Calu3 (cell line): ENCODE results near the gene WWOX. TPM values are rescaled to one million over a fixed set of nuclear protein-coding genes. Genes with fewer than 3 reads are reported as not detected.

Experiments
- BruUV-seq: library from RNA; stranded (reverse); fragments of 400-500 nt; replicated peaks from 2 replicates; lab custom pipeline; 2021; lab: Mats Ljungman, UMichigan
- CTCF ChIA-PET: fragments of 300-600 bp; sonication (Branson Sonifier 250); formaldehyde crosslinking; loops from one replicate; lab custom pipeline; 2022; ENCODE audit warnings: antibody characterized with exemption; lab: Charles Lee
- DNase-seq: peaks from one replicate; pipeline ENCODE4 v3.0.0; 2022
- H3K27ac Mint-ChIP-seq: one replicate; pipeline ENCODE4 v1.8.0; 2022; ENCODE audit warnings: mixed read lengths; ENCODE audit not compliant: unreplicated experiment
- H3K27me3 Mint-ChIP-seq: one replicate; pipeline ENCODE4 v1.8.0; 2022; ENCODE audit warnings: mixed read lengths; ENCODE audit not compliant: unreplicated experiment
- H3K36me3 Mint-ChIP-seq: one replicate; pipeline ENCODE4 v1.8.0; 2022; ENCODE audit warnings: mild to moderate bottlenecking, moderate library complexity, mixed read lengths; ENCODE audit not compliant: insufficient read depth, unreplicated experiment
- H3K4me1 Mint-ChIP-seq: one replicate; pipeline ENCODE4 v1.8.0; 2022; ENCODE audit warnings: mild to moderate bottlenecking, low read depth, mixed read lengths; ENCODE audit not compliant: unreplicated experiment
- H3K4me3 Mint-ChIP-seq: one replicate; pipeline ENCODE4 v1.8.0; 2022; ENCODE audit warnings: mild to moderate bottlenecking, low read depth, moderate library complexity, mixed read lengths; ENCODE audit not compliant: unreplicated experiment
- H3K9me3 Mint-ChIP-seq: one replicate; pipeline ENCODE4 v1.8.0; 2022; ENCODE audit warnings: low read depth, mixed read lengths; ENCODE audit not compliant: unreplicated experiment
- intact Hi-C: fragments of 100-400 bp; cut with micrococcal nuclease; formaldehyde crosslinking; loops from one replicate; pipeline ENCODE4 v1.10.0; 2022; ENCODE audit not compliant: unreplicated experiment
- total RNA-seq: library from RNA; stranded (reverse); gene quantifications from 2 replicates; pipeline ENCODE4 v1.2.3, GENCODE V29; 2022
- TF ChIP-seq, protein P1 (sequence below): fragments of 200-600 bp; IDR thresholded peaks from one replicate; pipeline ENCODE4 v1.8.0; 2022; ENCODE audit warnings: antibody characterized with exemption; ENCODE audit not compliant: unreplicated experiment

The WWOX gene
- total RNA-seq, 1 experiment from 2014 or later: 33.5 TPM

DNA sequence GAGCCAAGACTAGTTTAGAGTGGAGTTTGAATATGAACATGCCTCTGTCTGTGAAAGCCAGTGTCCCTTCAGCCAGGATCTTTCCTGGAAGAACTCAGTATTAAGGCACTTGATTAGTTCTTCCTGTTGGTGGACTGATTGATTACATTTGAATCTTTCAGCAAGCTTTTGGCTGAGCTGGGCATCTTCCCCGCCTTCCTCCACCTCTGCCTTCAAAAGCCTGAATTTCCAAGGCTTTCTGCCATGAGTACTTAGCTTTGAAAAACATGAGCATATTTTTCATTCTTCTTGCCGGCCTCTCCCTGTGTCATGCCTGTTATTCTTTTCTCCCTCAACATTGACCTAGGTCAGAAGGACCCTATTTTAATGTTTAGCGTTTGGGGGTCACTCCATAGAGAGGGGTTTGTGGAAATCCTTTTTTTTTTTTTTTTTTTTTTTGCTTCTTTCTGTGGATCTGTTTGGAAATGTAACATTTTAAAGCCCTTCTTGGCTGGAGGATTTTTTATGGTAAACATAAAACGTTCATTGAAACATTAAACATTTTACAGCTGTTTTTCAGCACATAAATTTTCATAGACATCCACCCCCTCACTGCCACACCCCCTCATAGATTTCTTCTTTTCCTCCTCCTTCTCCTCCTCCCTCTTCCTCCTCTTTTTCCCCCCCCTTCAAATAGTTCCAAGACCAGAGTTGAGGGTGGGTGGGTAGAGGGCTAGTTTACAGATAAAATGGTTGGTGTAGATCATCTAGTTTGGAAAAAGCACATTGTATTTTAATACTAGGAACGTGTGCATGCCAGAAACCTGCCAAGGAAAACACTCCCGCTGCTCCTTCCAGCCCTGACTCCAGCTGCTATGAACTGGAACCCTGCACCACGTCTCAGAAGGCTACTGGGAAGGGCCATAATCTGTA is 645.9 kb downstream of the WWOX start:
- Mint-ChIP-seq H3K27ac (no peak overlapping the region), H3K36me3 (no peaks in the 10 kb centered on the region), H3K9me3 (peaks cover 24% of the 10 kb centered on the region), H3K4me1 (no peaks in the 10 kb centered on the region), H3K27me3 (no peaks in the 10 kb centered on the region), H3K4me3 (no peak overlapping the region)
- CTCF ChIA-PET: no interaction called here
- intact Hi-C loops: no loop called here
- DNase-seq: no peak
- BruUV-seq: no TSS peak
- TF ChIP-seq, protein P1, sequence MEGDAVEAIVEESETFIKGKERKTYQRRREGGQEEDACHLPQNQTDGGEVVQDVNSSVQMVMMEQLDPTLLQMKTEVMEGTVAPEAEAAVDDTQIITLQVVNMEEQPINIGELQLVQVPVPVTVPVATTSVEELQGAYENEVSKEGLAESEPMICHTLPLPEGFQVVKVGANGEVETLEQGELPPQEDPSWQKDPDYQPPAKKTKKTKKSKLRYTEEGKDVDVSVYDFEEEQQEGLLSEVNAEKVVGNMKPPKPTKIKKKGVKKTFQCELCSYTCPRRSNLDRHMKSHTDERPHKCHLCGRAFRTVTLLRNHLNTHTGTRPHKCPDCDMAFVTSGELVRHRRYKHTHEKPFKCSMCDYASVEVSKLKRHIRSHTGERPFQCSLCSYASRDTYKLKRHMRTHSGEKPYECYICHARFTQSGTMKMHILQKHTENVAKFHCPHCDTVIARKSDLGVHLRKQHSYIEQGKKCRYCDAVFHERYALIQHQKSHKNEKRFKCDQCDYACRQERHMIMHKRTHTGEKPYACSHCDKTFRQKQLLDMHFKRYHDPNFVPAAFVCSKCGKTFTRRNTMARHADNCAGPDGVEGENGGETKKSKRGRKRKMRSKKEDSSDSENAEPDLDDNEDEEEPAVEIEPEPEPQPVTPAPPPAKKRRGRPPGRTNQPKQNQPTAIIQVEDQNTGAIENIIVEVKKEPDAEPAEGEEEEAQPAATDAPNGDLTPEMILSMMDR: no peak

DNA sequence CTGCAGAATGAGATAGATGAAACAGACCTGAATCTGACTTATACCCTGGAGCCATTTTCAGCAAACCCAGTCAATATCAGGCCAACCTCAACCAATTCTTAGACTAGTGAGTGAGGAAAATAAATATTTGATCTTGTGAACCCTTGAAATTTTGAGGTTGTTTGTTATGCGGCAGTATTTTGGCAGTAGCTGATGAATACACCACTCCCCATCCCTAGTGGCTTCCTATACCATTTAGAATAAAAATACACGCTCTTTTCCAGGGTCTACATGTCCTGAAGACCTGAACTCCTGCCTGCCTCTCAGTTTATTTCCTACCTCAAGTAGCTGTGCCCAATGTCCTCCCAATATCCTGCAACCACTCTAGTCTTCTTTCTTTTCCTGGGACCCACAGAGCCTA is 647.3 kb downstream of the WWOX start:
- Mint-ChIP-seq H3K4me3 (no peak overlapping the region), H3K36me3 (no peaks in the 10 kb centered on the region), H3K27me3 (no peaks in the 10 kb centered on the region), H3K4me1 (no peaks in the 10 kb centered on the region), H3K9me3 (peaks cover 24% of the 10 kb centered on the region), H3K27ac (no peak overlapping the region)
- intact Hi-C loops: no loop called here
- CTCF ChIA-PET: no interaction called here
- BruUV-seq: no TSS peak
- no peak for DNase-seq
- TF ChIP-seq, protein P1: no peak

DNA sequence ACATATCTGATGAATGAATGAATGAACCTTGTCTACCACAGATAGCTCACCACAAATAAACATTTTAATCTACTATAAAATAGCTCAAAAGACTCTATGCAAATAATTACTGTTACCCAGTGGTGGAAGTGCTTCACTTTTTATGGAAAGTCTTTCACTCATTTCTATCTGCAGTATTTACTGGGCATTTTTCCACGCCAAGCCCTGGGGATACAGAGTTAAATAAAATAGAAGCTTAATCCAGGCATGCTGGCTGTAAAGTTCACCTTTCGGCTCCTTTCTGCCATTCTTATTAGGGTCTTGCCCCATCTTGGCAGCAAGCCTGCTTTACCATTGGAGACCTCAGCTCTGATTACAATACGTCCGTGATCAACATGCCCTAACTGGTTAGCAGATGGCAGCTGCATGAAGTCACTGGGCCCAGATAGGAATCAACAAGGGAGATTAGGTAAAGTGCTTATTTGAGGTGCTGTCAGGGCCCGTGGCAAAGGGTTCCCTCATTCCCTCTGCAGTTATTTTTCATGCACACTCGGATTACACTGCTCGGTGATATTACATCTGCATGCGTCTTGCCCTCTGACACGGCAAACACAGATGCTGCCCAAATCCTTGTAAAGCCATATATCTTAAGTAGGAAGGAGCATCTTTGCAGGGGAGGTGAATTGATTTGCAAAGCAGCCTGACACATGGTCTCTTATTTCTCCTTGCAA is 648.9 kb downstream of the WWOX start:
- Mint-ChIP-seq H3K27me3 (no peaks in the 10 kb centered on the region), H3K4me1 (no peaks in the 10 kb centered on the region), H3K4me3 (no peak overlapping the region), H3K9me3 (peaks cover 20% of the 10 kb centered on the region), H3K27ac (no peak overlapping the region), H3K36me3 (no peaks in the 10 kb centered on the region)
- intact Hi-C loops: no loop called here
- no TSS peak for BruUV-seq
- no peak for DNase-seq
- TF ChIP-seq, protein P1: no peak
- CTCF ChIA-PET: no interaction called here

DNA sequence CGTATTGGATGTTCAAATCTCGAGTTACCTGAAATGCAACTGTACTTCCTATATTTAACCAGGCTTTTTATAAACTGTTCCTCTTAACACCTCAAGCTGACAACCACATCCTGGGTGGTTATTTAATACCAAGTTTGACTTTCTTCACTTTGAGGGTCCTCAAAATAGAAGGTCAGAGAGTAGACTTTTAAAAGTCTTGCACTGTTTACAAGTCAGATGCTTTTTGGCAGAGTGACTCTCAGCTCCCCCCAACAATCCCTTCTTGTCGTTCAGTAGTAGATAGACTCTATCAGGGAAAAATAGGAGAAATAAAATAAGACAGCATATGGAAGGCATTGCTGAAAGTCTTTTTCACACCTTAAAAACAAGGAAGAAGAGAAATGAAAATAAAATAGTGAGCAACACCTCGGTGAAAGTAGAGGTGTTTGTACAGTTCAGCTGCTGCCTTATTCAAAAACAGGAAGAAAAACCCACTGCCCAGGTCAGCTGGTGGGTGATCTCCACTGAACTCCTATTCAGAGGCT is 650.4 kb downstream of the WWOX start:
- no peaks in the 10 kb centered on the region for H3K27me3 Mint-ChIP-seq
- CTCF ChIA-PET: no interaction called here
- H3K36me3 Mint-ChIP-seq: no peaks in the 10 kb centered on the region
- H3K9me3 Mint-ChIP-seq: peaks cover 19% of the 10 kb centered on the region
- DNase-seq: no peak
- no TSS peak for BruUV-seq
- no peaks in the 10 kb centered on the region for H3K4me1 Mint-ChIP-seq
- no peak overlapping the region for H3K27ac Mint-ChIP-seq
- intact Hi-C loops: no loop called here
- no peak overlapping the region for H3K4me3 Mint-ChIP-seq
- TF ChIP-seq, protein P1: no peak
